Activated T-cell treated with anti-CD3 and anti-CD28 coated beads for 4 hours (primary cell): Measurements from ENCODE around the gene TPPP2.

Experiments used
- DNase-seq: peaks from one replicate; pipeline ENCODE4 v3.0.0-alpha.2; 2020

TPPP2 gene

DNA sequence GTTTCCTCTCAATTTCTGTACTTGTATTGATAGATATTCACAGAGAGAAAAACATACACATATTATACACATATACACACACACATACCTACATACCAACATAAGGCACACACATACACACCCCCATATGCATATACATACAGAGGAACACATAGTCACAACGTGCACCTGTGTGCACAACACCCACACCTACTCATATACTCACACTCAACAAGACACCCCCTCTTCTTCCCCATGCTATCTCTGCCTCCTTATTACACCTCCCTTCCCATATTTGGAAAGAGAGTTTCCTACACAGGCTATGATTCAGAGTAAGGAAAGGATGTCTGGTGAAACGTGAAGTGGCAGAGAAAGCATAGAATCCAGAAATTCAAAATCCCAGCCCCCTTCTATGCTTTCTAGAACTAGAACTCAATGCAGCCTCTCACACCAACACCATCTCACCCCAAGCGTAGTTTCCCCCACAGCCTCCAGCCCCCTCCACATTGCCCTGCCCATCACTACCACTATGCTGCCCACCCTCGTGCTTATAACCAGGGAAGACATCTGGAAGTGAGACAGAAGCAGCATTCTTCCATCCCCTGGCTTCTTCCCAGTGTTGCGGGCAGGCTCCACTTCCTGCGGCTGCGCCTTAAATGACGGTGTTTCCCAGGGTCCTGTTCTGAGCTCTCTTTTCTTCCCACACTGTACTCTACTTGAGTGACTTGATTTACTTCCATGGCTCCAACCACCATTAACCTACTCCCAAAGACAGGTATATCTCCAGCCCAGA is 30.0 kb downstream of the TPPP2 start:
- DNase-seq, result no peak

DNA sequence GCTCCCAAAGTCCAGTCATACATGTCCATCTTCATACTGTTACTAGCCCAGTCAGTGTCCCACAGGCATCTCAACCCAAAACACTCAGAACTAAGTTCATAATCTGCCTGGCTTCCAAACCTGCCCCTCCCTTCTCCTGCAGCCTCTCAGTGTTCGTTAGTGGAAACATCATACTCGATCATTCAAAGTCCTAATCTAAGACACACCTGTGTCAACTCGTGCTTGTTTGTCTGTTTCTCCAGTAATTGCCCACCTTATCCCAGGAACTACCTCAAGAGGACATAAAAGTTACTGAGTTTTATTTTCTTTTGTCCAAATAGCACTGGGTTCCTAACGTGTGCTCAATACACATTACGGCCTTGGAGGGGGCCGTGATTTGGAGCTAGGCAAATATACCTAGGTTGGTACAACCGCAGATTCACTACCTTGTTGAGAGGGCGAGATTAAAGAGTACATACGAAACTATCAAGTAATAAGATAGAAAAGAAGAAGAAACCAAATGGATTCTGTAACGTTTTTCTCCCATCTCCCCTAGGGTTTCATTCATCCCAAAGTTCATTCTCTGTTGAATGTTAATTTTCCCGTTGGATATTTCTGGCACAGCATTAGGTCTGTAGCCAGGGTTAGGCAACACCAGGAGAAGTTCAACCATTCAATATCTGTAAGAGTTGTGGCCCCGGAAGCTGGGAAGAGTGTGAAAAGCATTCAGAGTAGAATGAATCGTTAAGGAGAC is 30.8 kb downstream of the TPPP2 start:
- no peak for DNase-seq

DNA sequence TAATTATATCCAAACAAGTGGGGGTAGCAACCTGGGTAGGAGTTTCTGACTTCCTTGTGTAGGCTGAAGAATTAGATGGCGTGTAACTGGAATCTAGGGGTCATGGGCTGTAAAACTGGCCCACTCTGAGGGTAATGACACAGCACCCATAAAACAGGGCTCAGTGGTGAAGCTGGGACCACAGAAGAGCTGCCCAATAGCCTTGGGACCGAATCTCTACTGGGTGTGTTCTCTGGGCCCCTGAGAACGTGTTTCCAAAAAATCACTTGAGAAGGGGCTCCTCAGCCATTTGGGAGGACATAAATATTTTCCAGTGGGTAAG is 31.3 kb downstream of the TPPP2 start:
- DNase-seq, result no peak

DNA sequence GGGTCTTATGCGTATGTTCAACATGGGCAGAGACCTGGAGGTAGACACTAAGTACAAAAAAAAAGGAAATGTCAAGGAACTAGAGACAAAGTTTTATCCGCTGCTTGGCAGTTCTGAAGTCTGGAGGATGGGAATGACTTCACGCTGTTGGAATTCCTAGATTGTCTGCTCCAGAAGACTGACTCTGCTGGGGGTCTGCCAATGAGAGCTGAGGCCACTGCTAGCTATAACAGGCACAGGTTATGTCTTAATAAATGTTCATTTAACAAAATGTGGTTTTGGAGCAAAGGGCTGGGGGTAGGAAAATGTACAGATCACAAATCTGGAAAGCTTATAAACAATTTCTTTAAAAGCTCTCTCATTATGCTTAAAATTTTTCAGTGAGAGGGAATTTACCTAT is 33.5 kb downstream of the TPPP2 start:
- no peak for DNase-seq

DNA sequence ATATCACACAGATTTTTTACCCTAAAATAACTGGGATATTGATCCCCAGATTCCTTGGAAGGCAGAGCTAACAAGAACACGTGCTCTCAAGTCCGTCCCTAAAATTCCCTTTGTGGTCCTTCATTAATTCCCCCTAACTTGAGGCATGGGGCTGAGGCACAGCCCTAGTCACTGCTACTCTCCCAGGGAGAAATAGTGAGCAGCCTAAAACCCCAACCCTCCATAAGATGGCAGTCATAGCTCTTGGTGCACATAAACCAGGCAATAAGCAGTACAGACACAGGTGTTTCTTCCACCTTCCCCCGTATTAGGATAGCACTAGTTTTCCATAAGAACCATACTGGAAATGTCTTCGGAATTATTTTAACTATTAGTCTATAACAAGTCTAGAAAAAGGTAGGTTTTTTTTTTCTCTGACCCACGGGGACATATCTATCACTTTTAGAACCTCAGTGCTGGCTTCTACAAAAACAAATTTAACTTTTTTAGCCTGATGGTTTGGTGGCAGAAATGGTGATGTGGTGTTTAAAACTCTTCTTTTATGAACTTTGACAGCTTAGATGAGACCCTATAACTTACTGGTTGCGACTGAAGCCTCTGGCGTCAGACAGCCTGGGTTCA is 37.0 kb downstream of the TPPP2 start:
- no peak for DNase-seq

DNA sequence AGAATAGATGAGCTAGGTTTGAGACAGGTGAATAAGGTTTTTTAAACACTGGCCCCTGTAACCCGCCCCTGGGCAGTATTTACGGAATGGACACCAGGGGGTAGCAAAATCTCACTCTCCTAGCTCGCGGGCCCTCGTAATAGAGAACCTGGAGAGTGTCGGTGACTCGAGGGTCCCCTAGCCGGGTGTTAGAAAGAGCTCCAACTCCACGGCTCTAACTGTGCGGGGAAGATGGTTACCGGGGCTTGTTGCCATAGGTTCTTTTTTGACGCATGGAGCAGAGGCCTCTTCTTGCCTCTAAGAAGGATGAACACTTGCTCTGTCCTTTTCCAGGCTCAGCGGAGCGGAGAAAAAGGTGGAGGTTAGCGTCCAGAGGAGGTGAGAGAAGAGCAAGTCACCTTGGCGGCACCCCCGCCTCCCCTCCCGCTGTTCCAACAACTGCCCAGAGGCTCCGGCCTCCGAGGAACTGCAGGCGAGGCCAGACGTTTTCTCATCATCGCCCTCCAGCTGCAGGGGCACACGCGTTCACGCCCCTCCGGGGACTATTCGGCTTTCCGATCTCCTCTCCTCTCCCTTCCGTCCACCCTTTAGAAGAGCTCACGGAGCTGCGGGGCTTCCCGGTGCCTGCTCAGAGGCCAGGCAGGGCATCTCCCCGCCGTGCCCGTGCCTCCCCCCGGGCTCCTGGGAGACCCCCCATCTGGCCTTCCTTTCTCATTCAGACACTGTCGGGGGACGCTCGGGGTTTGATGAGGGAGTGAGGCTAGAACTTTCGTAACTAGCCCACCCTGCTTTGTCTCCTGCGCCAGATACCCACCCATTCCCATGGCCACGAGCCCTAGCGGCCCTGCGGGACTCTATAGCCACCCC is 38.7 kb downstream of the TPPP2 start:
- DNase-seq, result no peak

DNA sequence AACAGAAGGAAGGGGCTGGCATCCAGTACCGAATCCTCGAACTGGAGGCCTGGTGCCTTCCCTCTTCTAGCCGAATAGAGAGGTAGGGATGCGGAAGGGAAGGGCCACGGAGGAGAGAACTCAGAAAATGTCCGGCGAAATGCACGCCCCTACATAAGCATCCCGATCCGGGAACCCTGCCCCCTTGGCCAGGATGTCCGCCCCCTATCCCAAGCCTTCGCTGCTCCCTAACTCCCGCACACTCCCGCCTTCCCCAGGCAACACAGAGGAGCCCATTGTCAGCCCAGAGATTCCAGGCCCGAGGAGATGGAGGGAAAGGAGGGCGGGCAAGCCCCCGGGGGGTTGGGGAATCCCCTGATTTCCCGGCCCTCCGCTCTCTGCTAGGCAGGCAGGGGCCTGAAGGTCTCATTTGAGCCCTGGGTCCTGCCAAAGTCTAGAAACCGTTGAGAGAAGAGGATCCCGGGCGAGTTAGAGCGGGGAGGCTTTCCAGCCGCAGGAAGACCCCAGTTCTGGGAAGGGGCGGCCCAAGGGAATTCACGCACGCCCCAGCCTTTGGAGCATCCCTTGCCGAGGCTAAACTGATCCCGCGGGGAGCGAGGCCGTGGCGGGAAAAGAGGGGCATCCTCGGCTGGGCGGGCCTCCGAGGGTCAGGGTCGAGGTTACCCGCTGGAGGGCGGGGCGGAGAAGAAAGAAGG is 39.5 kb downstream of the TPPP2 start:
- DNase-seq, result no peak

DNA sequence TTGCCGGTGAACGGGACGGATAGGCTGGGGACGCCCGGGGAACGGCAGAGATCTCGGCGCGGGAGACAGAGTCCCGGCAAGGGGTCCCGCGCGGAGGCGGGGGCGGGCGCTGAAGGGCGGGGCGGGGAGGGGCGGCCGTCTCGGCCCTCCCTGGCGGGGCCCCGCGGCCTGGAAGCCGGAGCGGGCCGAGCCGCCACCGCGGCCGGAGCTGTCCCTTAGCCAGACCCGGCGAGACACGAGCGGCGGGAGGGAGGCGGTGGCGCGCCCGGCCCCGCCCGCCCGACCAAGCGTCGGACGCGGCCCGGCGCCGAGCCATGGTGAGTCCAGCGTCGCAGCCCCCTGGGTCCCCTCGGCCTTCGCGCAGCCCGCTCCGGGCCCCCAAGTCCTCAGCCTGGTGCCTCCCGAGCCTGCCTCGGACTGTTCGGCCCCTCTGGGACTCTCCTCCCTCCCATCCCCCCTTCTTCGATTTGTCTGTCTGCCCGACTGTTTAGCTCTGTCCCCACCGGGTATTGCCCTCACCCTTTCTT is 40.1 kb downstream of the TPPP2 start, which contains the start of gene ARHGEF40:
ARHGEF40 (plus strand) TSS at position 222 of the 527 bp plus-strand sequence; CDS start at position 315, 93 bp downstream.
- DNase-seq, result no peak

DNA sequence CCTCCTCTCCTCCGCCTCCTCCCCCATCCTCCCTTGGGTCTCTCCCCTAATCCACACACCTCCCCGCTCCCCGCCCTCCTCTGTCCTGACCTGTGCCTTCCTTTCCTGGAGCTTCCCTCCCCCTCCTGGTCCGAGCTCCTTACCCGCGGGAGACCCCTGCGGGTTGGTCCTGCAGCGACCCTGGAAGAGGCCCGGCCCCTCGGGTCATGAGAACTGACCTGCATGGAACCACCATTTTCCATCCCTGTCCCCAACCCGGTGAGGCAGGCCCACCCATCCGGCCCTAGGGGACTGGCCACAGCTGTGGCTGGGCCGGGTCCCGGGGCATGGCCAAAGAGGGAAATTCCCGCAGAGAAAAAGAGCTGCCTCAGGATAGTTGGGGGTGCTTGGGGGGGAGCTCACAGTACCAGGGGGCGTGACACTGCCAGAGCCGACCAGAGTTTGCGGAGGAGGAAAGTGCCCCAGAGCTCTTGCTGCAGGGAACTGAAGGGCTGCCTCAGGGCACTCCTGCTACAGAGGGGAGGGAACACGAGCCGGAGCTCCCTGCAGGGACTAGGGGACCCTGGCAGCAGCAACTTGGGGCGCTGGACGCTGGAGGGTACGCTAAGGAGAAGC is 40.7 kb downstream of the TPPP2 start:
- DNase-seq, result no peak

DNA sequence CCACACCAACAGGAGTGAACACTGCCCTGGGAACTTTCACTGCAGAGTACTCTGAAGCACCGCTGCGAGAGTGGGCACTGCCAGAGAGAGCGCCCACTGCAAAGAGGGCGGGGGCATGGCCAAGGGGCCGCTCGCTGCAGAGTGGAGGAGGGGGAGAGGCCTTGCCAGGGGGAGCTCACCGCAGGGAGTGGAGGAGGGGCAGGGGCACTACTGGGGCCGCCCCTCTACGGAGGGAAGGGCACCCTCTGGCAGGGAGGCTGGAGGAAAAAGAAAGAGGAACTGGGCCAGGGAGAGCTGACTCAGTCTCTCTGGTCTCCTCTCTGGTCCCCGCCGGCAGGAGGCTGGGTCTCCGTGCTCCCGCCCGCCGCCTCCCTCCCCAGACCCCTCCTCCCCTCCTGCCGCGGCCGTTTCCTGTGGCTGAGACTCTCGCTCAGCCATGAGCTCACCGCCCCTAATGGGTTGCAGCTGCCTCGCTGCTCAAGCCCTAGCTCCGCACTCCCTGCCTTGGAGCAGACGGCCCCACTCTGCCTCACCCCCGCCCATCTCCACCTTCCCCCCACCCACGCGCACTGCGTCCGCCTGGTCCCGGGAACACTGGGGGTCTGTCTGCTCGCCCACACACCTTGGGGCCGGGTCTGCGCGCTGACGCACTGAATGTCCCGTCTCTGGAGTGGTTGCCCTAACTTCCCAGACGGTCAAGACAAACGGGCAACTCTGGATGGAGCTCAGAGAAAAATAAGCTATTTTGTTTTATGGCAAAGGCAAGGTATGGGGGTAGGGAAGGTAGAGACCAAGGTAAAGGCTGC is 41.4 kb downstream of the TPPP2 start:
- no peak for DNase-seq

DNA sequence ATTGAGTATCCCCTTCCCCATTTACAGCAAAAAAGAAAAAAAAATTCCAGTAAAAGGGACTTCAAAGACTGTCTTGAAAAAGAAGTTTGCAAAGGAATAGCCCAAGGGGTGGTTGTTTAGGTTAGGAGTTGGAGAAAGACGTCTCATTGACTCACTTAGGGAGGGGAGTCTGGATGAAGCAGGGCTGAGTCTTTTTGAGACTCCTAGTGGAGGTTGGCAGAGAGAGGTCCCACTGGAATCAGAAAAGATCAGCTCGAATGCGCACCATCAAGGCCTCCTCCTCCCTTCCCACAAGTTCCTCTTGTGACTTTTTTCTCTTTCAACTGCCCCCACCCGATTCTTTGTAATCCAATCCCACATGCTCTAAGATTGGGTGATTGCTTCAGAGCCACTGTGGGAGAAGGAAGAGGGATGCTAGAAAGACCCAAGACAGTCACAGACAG is 42.0 kb downstream of the TPPP2 start:
- DNase-seq, result no peak

DNA sequence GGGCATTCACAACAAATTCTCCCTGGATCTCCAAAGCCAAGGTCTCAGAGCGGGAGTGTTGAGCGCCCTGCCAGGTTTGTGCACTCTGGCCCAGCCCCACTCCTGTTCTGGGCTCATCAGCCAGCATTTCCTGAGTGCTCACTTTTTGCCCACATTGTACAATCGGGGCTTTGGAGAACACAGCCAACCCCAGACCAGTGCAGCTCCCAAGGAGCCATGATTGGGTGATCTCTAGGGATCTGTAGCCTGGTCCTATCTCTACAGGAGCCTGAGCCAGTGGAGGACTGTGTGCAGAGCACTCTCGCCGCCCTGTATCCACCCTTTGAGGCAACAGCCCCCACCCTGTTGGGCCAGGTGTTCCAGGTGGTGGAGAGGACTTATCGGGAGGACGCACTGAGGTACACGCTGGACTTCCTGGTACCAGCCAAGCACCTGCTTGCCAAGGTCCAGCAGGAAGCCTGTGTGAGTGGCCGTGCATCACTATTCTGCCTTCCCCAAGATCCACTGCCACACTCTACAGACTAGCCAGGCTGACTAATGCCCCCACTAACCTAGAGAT is 42.8 kb downstream of the TPPP2 start:
- DNase-seq, result no peak

DNA sequence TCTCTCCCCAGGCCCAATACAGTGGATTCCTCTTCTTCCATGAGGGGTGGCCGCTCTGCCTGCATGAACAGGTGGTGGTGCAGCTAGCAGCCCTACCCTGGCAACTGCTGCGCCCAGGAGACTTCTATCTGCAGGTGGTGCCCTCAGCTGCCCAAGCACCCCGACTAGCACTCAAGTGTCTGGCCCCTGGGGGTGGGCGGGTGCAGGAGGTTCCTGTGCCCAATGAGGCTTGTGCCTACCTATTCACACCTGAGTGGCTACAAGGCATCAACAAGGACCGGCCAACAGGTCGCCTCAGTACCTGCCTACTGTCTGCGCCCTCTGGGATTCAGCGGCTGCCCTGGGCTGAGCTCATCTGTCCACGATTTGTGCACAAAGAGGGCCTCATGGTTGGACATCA is 43.9 kb downstream of the TPPP2 start:
- no peak for DNase-seq

DNA sequence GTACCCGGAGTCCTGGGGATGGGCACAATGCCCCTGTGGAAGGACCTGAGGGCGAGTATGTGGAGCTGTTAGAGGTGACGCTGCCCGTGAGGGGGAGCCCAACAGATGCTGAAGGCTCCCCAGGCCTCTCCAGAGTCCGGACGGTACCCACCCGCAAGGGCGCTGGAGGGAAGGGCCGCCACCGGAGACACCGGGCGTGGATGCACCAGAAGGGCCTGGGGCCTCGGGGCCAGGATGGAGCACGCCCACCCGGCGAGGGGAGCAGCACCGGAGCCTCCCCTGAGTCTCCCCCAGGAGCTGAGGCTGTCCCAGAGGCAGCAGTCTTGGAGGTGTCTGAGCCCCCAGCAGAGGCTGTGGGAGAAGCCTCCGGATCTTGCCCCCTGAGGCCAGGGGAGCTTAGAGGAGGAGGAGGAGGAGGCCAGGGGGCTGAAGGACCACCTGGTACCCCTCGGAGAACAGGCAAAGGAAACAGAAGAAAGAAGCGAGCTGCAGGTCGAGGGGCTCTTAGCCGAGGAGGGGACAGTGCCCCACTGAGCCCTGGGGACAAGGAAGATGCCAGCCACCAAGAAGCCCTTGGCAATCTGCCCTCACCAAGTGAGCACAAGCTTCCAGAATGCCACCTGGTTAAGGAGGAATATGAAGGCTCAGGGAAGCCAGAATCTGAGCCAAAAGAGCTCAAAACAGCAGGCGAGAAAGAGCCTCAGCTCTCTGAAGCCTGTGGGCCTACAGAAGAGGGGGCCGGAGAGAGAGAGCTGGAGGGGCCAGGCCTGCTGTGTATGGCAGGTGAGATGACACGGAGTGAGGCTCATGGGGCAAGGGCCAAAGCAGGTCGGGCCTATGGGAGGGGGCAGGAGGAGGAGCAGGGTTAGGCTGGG is 44.6 kb downstream of the TPPP2 start:
- no peak for DNase-seq

DNA sequence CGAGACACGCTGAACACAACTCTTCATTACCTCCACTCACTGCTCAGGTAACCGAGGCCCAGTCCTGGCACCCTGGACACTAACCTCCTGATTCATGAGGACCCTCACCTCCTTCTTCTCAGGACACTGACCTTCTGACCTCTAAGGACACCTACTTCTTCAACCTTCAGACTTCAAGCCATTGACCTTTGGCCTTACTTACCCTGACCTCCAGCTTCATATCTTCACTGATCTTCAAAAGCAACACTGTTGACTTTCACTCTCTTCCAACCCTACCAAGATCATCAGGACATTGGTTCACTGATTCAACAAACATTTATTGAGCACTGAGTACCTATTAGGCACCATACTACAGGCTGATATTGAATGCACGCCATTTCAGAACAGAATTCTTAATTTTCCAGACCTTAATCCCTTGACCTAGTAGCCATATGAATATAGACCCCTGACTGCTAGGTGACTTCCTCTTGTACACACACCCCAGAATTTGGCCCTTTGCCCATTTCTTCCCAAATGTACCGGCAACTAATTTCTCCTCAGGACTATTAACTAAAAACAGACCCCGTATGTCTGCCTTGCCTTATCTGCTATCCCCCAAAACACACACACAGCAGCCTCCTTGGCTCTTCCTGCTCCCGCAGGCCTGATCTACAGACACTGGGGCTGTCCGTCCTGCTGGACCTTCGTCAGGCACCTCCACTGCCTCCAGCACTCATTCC is 45.9 kb downstream of the TPPP2 start:
- DNase-seq, result no peak

DNA sequence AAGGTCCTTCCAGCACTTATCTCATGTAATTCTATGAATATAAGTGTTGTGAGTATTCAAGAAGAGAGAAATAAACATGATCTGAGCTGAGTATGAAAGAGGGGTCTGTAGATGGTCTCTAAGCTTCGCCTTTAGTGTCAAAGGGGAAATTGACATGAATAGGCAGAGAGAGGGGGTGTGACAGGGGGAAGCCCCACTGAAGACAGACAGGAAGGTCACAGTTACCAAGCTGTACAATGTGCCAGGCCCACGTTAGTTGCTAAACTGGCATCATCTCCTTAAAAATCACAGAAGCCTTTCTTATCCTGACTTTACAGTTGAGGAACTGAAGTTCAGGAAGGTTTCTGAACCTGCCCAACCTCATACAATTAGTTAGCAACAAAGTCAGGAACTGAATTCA is 47.7 kb downstream of the TPPP2 start:
- DNase-seq, result no peak

DNA sequence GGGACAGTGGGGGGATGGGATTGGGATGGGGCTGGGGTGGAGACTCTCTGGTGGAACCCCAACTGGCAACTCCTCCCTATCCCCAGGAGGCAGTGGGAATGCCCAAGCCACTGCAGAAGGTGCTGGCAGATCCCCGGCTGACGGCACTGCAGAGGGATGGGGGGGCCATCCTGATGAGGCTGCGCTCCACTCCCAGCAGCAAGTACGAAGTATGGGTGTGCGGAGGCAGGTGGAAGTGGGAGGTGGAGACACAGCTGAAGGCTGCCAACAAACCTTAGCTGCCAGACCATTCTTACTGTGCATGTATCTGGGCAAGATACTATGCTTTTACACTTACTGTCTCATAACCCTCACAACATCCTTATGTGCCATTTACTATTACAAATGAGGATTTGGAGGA is 48.3 kb downstream of the TPPP2 start:
- no peak for DNase-seq

DNA sequence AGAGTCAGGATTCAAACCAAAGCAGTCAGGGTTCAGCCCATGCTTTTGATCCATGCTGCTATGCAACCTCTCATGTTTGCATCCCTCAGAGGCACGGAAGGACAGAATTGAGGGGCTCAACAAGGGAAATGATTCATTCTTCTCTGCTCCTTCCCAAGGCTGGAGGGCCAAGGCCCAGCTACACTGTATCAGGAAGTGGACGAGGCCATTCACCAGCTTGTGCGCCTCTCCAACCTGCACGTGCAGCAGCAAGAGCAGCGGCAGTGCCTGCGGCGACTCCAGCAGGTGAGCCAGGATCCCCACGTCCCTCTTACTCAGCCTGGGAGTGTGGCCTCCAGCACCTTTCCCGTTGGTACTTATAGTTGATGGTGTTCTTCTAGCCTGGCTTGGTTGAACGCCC is 48.7 kb downstream of the TPPP2 start:
- no peak for DNase-seq
